ENCODE data around the gene COA1. TPM values are rescaled to one million over a fixed set of nuclear protein-coding genes. Genes with fewer than 3 reads are reported as not detected.

The COA1 gene
- total and polyA plus RNA-seq, 2 donors (not counting 3 experiments of a cell fraction or from before 2014, with no cell fraction given), result 38.1 to 55.1 TPM

DNA sequence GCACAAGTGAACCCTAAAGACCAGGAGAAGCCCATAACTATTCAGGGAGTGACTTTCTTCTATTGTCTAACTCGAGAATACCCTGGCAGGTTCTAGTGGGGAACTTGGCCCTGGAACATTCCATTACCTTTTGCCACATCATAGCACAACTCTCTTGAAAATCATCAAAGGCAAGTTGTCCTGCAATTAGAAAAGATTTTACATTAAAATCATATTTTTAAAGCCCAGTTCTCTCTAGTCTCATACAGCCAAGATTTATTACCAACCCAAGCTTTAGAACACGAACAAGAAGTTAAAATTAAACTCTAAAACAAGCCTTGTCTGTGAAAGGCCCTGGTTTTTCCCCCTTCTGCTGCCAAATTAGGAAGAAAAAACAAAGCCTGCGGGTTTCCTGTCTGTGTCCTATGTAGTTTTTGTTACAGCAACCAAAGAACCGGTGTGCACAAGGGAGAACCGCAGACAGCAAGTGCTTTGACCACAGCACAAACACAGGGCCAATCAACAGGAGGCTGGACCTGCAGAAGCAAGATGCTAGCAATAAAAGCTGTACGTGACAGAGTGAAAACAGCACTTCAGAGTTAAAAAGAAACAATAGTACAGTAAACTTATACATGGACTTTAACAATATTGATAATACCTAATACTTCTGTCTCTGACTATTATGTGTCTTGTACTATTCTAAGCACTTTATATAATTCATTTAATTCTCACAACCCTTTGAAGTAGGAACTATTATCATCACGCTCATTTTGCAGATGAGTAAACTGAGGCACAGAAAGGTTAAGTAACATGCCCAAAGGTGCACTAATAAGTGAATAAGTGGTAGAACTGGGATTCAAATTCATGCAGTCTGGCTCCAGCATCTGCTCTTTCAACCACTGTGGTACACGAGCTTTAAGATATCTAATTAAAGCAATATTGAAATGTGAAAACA, 80.6 kb downstream of the COA1 start:
- peak overlapping the region in 1 of 3 experiments; percentile 7 for H3K4me3 ChIP-seq (replicated peaks in 1 of 3; ENCODE audit: insufficient read depth in 1 of 3, low read depth in 1 of 3, low read length in 3 of 3)

More for the DNA sequence above, 80.6 kb downstream of the COA1 start:
- intact Hi-C loops (cut with micrococcal nuclease), result loop anchor here (1.0 kb wide), 1 partner anchor 8 kb away; no protein-coding TSS in a partner anchor
- Histone ChIP-seq H3K27me3 (ENCODE audit: control insufficient read depth in 2 of 2, insufficient read depth in 2 of 2, low read length in 2 of 2) (no peaks in the 10 kb centered on the region), H3K4me1 (ENCODE audit: control insufficient read depth, extremely low read depth, insufficient read depth, low read length) (peaks cover 74% of the 10 kb centered on the region), H2AFZ (ENCODE audit: low read depth, low read length) (no peak overlapping the region), H3K36me3 (ENCODE audit: control insufficient read depth in 2 of 2, extremely low read depth in 1 of 2, insufficient read depth in 2 of 2, low read length in 2 of 2) (no peaks in the 10 kb centered on the region), H3K4me2 (ENCODE audit: insufficient read depth, low read length) (peak overlapping the region; percentile 90), H3K9me3 (replicated peaks; ENCODE audit: control insufficient read depth, insufficient read depth, low read length) (no peaks in the 10 kb centered on the region), H4K20me1 (replicated peaks; ENCODE audit: control insufficient read depth, extremely low read depth, insufficient read depth, low read length) (no peaks in the 10 kb centered on the region), H3K9ac (replicated peaks; ENCODE audit: extremely low read depth, insufficient read depth, low read length) (peak overlapping the region; percentile 88), H3K79me2 (ENCODE audit: control insufficient read depth, insufficient read depth, low read length) (peaks cover 18% of the 10 kb centered on the region), H3K27ac (ENCODE audit: insufficient read depth, low read depth, low read length) (peak overlapping the region; percentile 97), H3K9me1 (replicated peaks; ENCODE audit: control insufficient read depth, extremely low read depth, insufficient read depth, low read length) (no peaks in the 10 kb centered on the region)
- DNase-seq (ENCODE audit: low read depth, low spot score) (peak; percentile 70), FAIRE-seq (peak; percentile 21)
- dilution Hi-C loops (cut with MboI; ENCODE audit: extremely low pct_ligation_motif_present, low sequenced_read_pairs), result no loop called here
- TF ChIP-seq FOS (IDR thresholded peaks at IDR 0.05; ENCODE audit: borderline replicate concordance, insufficient read depth, low read length) (no peak), EZH2 (IDR thresholded peaks at IDR 0.05; ENCODE audit: borderline replicate concordance, low read depth, low read length, severe bottlenecking) (no peak), JUN (IDR thresholded peaks at IDR 0.05; ENCODE audit: borderline replicate concordance, insufficient read depth, insufficient read length, low read depth) (no peak), GATA2 (IDR thresholded peaks at IDR 0.05; ENCODE audit: insufficient read depth, insufficient read length, low read depth, low read length) (peak; percentile 15), POLR2A (IDR thresholded peaks at IDR 0.05; ENCODE audit: low read depth, low read length) (peak; percentile 13), POLR2AphosphoS5 (IDR thresholded peaks at IDR 0.05; ENCODE audit: insufficient read depth, low read depth, low read length) (peak; percentile 33), MYC (IDR thresholded peaks at IDR 0.05; ENCODE audit: low read depth, low read length) (no peak)
- TF ChIP-seq, protein P1, sequence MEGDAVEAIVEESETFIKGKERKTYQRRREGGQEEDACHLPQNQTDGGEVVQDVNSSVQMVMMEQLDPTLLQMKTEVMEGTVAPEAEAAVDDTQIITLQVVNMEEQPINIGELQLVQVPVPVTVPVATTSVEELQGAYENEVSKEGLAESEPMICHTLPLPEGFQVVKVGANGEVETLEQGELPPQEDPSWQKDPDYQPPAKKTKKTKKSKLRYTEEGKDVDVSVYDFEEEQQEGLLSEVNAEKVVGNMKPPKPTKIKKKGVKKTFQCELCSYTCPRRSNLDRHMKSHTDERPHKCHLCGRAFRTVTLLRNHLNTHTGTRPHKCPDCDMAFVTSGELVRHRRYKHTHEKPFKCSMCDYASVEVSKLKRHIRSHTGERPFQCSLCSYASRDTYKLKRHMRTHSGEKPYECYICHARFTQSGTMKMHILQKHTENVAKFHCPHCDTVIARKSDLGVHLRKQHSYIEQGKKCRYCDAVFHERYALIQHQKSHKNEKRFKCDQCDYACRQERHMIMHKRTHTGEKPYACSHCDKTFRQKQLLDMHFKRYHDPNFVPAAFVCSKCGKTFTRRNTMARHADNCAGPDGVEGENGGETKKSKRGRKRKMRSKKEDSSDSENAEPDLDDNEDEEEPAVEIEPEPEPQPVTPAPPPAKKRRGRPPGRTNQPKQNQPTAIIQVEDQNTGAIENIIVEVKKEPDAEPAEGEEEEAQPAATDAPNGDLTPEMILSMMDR (IDR thresholded peaks at IDR 0.05; ENCODE audit: extremely low read depth in 1 of 2, insufficient read depth in 1 of 2, low read depth in 1 of 2, low read length in 2 of 2), result no peak
- TF ChIP-seq, protein P2, sequence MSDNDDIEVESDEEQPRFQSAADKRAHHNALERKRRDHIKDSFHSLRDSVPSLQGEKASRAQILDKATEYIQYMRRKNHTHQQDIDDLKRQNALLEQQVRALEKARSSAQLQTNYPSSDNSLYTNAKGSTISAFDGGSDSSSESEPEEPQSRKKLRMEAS (IDR thresholded peaks at IDR 0.05; ENCODE audit: insufficient read depth, insufficient read length), result no peak
- ChIA-PET POLR2A (interaction anchor here (0.9 to 4.9 kb wide), 5 partner anchors 9 to 66 kb away, joined by 5 to 50 read pairs (median 9); partner anchors contain the start of gene STK17A), CTCF (interaction anchor here (0.7 to 9.3 kb wide), 10 partner anchors 9 to 67 kb away, joined by 3 to 130 read pairs (median 5); partner anchors contain the start of gene STK17A)
- BruUV-seq (replicated peaks), result TSS peak; percentile 8
